Calu3 (cell line): ENCODE data around the gene ZFY. TPM values are rescaled to one million over a fixed set of nuclear protein-coding genes. Genes with fewer than 3 reads are reported as not detected.
"Not testable (repeated sequence)": the region's sequence is repeated elsewhere in the genome, so short reads cannot be mapped to it uniquely, and the experiment has no call there.

Experiments
- BruUV-seq: library from RNA; stranded (reverse); fragments of 400-500 nt; replicated peaks from 2 replicates; lab custom pipeline; 2021; lab: Mats Ljungman, UMichigan
- CTCF ChIA-PET: fragments of 300-600 bp; sonication (Branson Sonifier 250); formaldehyde crosslinking; loops from one replicate; lab custom pipeline; 2022; ENCODE audit warnings: antibody characterized with exemption; lab: Charles Lee
- DNase-seq: peaks from one replicate; pipeline ENCODE4 v3.0.0; 2022
- H3K27ac Mint-ChIP-seq: one replicate; pipeline ENCODE4 v1.8.0; 2022; ENCODE audit warnings: mixed read lengths; ENCODE audit not compliant: unreplicated experiment
- H3K27me3 Mint-ChIP-seq: one replicate; pipeline ENCODE4 v1.8.0; 2022; ENCODE audit warnings: mixed read lengths; ENCODE audit not compliant: unreplicated experiment
- H3K36me3 Mint-ChIP-seq: one replicate; pipeline ENCODE4 v1.8.0; 2022; ENCODE audit warnings: mild to moderate bottlenecking, moderate library complexity, mixed read lengths; ENCODE audit not compliant: insufficient read depth, unreplicated experiment
- H3K4me1 Mint-ChIP-seq: one replicate; pipeline ENCODE4 v1.8.0; 2022; ENCODE audit warnings: mild to moderate bottlenecking, low read depth, mixed read lengths; ENCODE audit not compliant: unreplicated experiment
- H3K4me3 Mint-ChIP-seq: one replicate; pipeline ENCODE4 v1.8.0; 2022; ENCODE audit warnings: mild to moderate bottlenecking, low read depth, moderate library complexity, mixed read lengths; ENCODE audit not compliant: unreplicated experiment
- H3K9me3 Mint-ChIP-seq: one replicate; pipeline ENCODE4 v1.8.0; 2022; ENCODE audit warnings: low read depth, mixed read lengths; ENCODE audit not compliant: unreplicated experiment
- CTCF ChIP-seq: fragments of 200-600 bp; IDR thresholded peaks from one replicate; pipeline ENCODE4 v1.8.0; 2022; ENCODE audit warnings: antibody characterized with exemption; ENCODE audit not compliant: unreplicated experiment
- intact Hi-C: fragments of 100-400 bp; cut with micrococcal nuclease; formaldehyde crosslinking; loops from one replicate; pipeline ENCODE4 v1.10.0; 2022; ENCODE audit not compliant: unreplicated experiment
- total RNA-seq: library from RNA; stranded (reverse); gene quantifications from 2 replicates; pipeline ENCODE4 v1.2.3, GENCODE V29; 2022

Gene ZFY
- total RNA-seq, 1 experiment from 2014 or later = not detected

GRCh38 chrY:3003516-3003830, 68.3 kb downstream of the ZFY start:
- no peaks in the 10 kb centered on the region for H3K4me1 Mint-ChIP-seq
- intact Hi-C loops = no loop called here
- CTCF ChIA-PET = no interaction called here
- no peak for TF ChIP-seq CTCF
- DNase-seq = no peak
- BruUV-seq = no TSS peak
- no peaks in the 10 kb centered on the region for H3K27me3 Mint-ChIP-seq
- H3K4me3 Mint-ChIP-seq = no peak overlapping the region
- no peaks in the 10 kb centered on the region for H3K9me3 Mint-ChIP-seq
- H3K36me3 Mint-ChIP-seq = no peaks in the 10 kb centered on the region
- H3K27ac Mint-ChIP-seq = no peak overlapping the region

- CTCF ChIA-PET = no interaction called here
- TF ChIP-seq CTCF = no peak
- no peak overlapping the region for H3K27ac Mint-ChIP-seq
- H3K4me3 Mint-ChIP-seq = no peak overlapping the region
- H3K27me3 Mint-ChIP-seq = no peaks in the 10 kb centered on the region
- BruUV-seq = no TSS peak
- H3K36me3 Mint-ChIP-seq = no peaks in the 10 kb centered on the region
- no peak for DNase-seq
- H3K9me3 Mint-ChIP-seq = no peaks in the 10 kb centered on the region
- no peaks in the 10 kb centered on the region for H3K4me1 Mint-ChIP-seq
- intact Hi-C loops = no loop called here
Measured at GRCh38 chrY:3003846-3004245, 68.7 kb downstream of the ZFY start.

GRCh38 chrY:3006031-3006430, 70.8 kb downstream of the ZFY start:
- BruUV-seq, H3K9me3 Mint-ChIP-seq, H3K27ac Mint-ChIP-seq, intact Hi-C loops, H3K27me3 Mint-ChIP-seq, H3K4me3 Mint-ChIP-seq, DNase-seq, H3K36me3 Mint-ChIP-seq, H3K4me1 Mint-ChIP-seq, CTCF ChIA-PET: not testable (repeated sequence)

GRCh38 chrY:3007967-3008366, 72.8 kb downstream of the ZFY start:
- CTCF ChIA-PET = no interaction called here
- Mint-ChIP-seq H3K27me3 (no peaks in the 10 kb centered on the region), H3K4me1 (no peaks in the 10 kb centered on the region), H3K4me3 (no peak overlapping the region), H3K36me3 (no peaks in the 10 kb centered on the region), H3K9me3 (no peaks in the 10 kb centered on the region), H3K27ac (no peak overlapping the region)
- no peak for TF ChIP-seq CTCF
- BruUV-seq = no TSS peak
- DNase-seq = no peak
- intact Hi-C loops = no loop called here

GRCh38 chrY:3012226-3012625, 77.0 kb downstream of the ZFY start:
- intact Hi-C loops = no loop called here

More at GRCh38 chrY:3012226-3012625, 77.0 kb downstream of the ZFY start:
- no peak overlapping the region for H3K27ac Mint-ChIP-seq
- TF ChIP-seq CTCF = no peak
- H3K4me1 Mint-ChIP-seq = no peaks in the 10 kb centered on the region
- no peak overlapping the region for H3K4me3 Mint-ChIP-seq
- CTCF ChIA-PET = no interaction called here
- BruUV-seq = no TSS peak
- H3K27me3 Mint-ChIP-seq = no peaks in the 10 kb centered on the region
- DNase-seq = no peak
- no peaks in the 10 kb centered on the region for H3K9me3 Mint-ChIP-seq
- no peaks in the 10 kb centered on the region for H3K36me3 Mint-ChIP-seq
